D721Med (cell line): Measurements from ENCODE around the gene LIF.

Experiments
- DNase-seq: peaks from one replicate; pipeline ENCODE4 v3.0.0; 2011; ENCODE audit warnings: low spot score; ENCODE audit not compliant: insufficient read length
- FAIRE-seq: peaks from 2 replicates; lab custom pipeline; 2011; peaks lifted over from hg19 to GRCh38; lab: Jason Lieb, UNC
- CTCF ChIP-seq: IDR thresholded peaks from 2 replicates; pipeline ENCODE4 v1.5.1; 2012; ENCODE audit warnings: mild to moderate bottlenecking, control low read depth; ENCODE audit not compliant: insufficient read depth; ENCODE audit errors: missing control alignments

LIF gene

GRCh38 chr22:30241576-30242371 is 4.8 kb downstream of the LIF start:
- no peak for FAIRE-seq
- TF ChIP-seq CTCF = no peak
- no peak for DNase-seq

GRCh38 chr22:30240541-30241417 is 5.8 kb downstream of the LIF start:
- TF ChIP-seq CTCF = no peak
- DNase-seq = no peak
- no peak for FAIRE-seq

GRCh38 chr22:30239488-30240405 is 6.8 kb downstream of the LIF start:
- DNase-seq = no peak
- TF ChIP-seq CTCF = no peak
- no peak for FAIRE-seq

- DNase-seq = no peak
- no peak for FAIRE-seq
- no peak for TF ChIP-seq CTCF
Observed at GRCh38 chr22:30238661-30239487, 7.7 kb downstream of the LIF start.

GRCh38 chr22:30238136-30238535 is 8.4 kb downstream of the LIF start:
- TF ChIP-seq CTCF = no peak
- FAIRE-seq (no peak), DNase-seq (no peak)

GRCh38 chr22:30236875-30237274 is 9.7 kb downstream of the LIF start:
- no peak for DNase-seq
- no peak for TF ChIP-seq CTCF
- FAIRE-seq = no peak
